Endothelial cell of umbilical vein (primary cell): Measurements from ENCODE around the gene RPL10A. TPM values are rescaled to one million over a fixed set of nuclear protein-coding genes. Genes with fewer than 3 reads are reported as not detected.

Experiments
- BruUV-seq: library from RNA; stranded (reverse); fragments of 400-500 nt; replicated peaks from 2 replicates; lab custom pipeline; 2021; lab: Mats Ljungman, UMichigan
- CTCF ChIA-PET: fragments of 300-600, 350-600 bp; sonication (Branson Sonifier 250); formaldehyde crosslinking; loops from one replicate; lab custom pipeline; 2021; ENCODE audit warnings: antibody characterized with exemption, inconsistent platforms; lab: Charles Lee
- POLR2A ChIA-PET: fragments of 300-600, 350-600 bp; sonication (Branson Sonifier 250); formaldehyde crosslinking; loops from one replicate; lab custom pipeline; 2021; ENCODE audit warnings: antibody characterized with exemption, inconsistent platforms; lab: Charles Lee
- DNase-seq: peaks from one replicate; pipeline ENCODE4 v3.0.0-alpha.2; 2011; ENCODE audit warnings: low read depth, low spot score
- FAIRE-seq: peaks from 2 replicates; lab custom pipeline; 2011; peaks lifted over from hg19 to GRCh38; lab: Jason Lieb, UNC
- H2AFZ ChIP-seq: 2 replicates; pipeline ENCODE4 v1.6.0; 2012; ENCODE audit warnings: low read depth, low read length, control low read depth, inconsistent platforms
- H3K27ac ChIP-seq: 2 replicates; pipeline ENCODE4 v1.5.1; 2011; ENCODE audit warnings: low read depth, mild to moderate bottlenecking, control low read depth, low read length, moderate library complexity; ENCODE audit not compliant: insufficient read depth
- H3K27me3 ChIP-seq, 2 experiments: 2 replicates each; pipeline versions ENCODE4 v1.6.0 to v1.6.1; 2011; ENCODE audit warnings: low read length in 2 of 2, mixed read lengths in 1 of 2; ENCODE audit not compliant: control insufficient read depth in 2 of 2, insufficient read depth in 2 of 2
- H3K36me3 ChIP-seq, 2 experiments: 2 replicates in 1 of 2; 3 replicates in 1 of 2; pipeline ENCODE4 v1.5.1; 2011; ENCODE audit warnings: low read length in 2 of 2, mild to moderate bottlenecking in 1 of 2, moderate library complexity in 1 of 2; ENCODE audit not compliant: control insufficient read depth in 2 of 2, insufficient read depth in 2 of 2; ENCODE audit errors: extremely low read depth in 1 of 2
- H3K4me1 ChIP-seq: 3 replicates; pipeline ENCODE4 v1.5.1; 2011; ENCODE audit warnings: mild to moderate bottlenecking, low read length; ENCODE audit not compliant: control insufficient read depth, insufficient read depth; ENCODE audit errors: extremely low read depth
- H3K4me2 ChIP-seq: 2 replicates; pipeline ENCODE4 v1.6.1; 2011; ENCODE audit warnings: low read length, control low read depth, mixed read lengths; ENCODE audit not compliant: insufficient read depth
- H3K4me3 ChIP-seq, 3 experiments: fragments of 200-600 bp in 1 of 3; sonication (generic), shearing (Covaris generic) in 1 of 3; replicated peaks in 1 of 3; 2 replicates each; pipeline ENCODE4 v1.5.1; 2011 to 2016; ENCODE audit warnings: control low read depth in 3 of 3, low read length in 3 of 3, mild to moderate bottlenecking in 2 of 3, inconsistent platforms in 1 of 3, low read depth in 1 of 3, moderate library complexity in 1 of 3; ENCODE audit not compliant: insufficient read depth in 1 of 3
- H3K79me2 ChIP-seq: 2 replicates; pipeline ENCODE4 v1.6.0; 2012; ENCODE audit warnings: low read length, inconsistent platforms; ENCODE audit not compliant: control insufficient read depth, insufficient read depth
- H3K9ac ChIP-seq: replicated peaks from 2 replicates; pipeline ENCODE3; 2011; ENCODE audit warnings: low read length, control low read depth; ENCODE audit not compliant: insufficient read depth; ENCODE audit errors: extremely low read depth
- H3K9me1 ChIP-seq: replicated peaks from 3 replicates; pipeline ENCODE4 v1.6.0; 2011; ENCODE audit warnings: mild to moderate bottlenecking, low read length; ENCODE audit not compliant: control insufficient read depth, insufficient read depth; ENCODE audit errors: extremely low read depth
- H3K9me3 ChIP-seq: replicated peaks from 2 replicates; pipeline ENCODE4 v1.5.1; 2012; ENCODE audit warnings: low read length, inconsistent platforms; ENCODE audit not compliant: control insufficient read depth, insufficient read depth
- H4K20me1 ChIP-seq: replicated peaks from 2 replicates; pipeline ENCODE3; 2011; ENCODE audit warnings: mild to moderate bottlenecking, low read length; ENCODE audit not compliant: control insufficient read depth, insufficient read depth; ENCODE audit errors: extremely low read depth
- EZH2 ChIP-seq: IDR thresholded peaks from 2 replicates; pipeline ENCODE4 v1.6.1; 2012; ENCODE audit warnings: borderline replicate concordance, low read depth, mild to moderate bottlenecking, moderate library complexity, low read length, inconsistent platforms; ENCODE audit not compliant: severe bottlenecking
- FOS ChIP-seq: IDR thresholded peaks from 2 replicates; pipeline ENCODE4 v1.6.1; 2011; ENCODE audit warnings: mild to moderate bottlenecking, low read length, moderate library complexity, borderline replicate concordance; ENCODE audit not compliant: insufficient read depth
- GATA2 ChIP-seq: IDR thresholded peaks from 2 replicates; pipeline ENCODE4 v1.7.0; 2011; ENCODE audit warnings: low read depth, mild to moderate bottlenecking, moderate library complexity, mixed read lengths, low read length; ENCODE audit not compliant: insufficient read length, insufficient read depth
- JUN ChIP-seq: IDR thresholded peaks from 2 replicates; pipeline ENCODE4 v1.6.1; 2011; ENCODE audit warnings: borderline replicate concordance, low read depth; ENCODE audit not compliant: insufficient read length, insufficient read depth
- MYC ChIP-seq: IDR thresholded peaks from one replicate; pipeline ENCODE4 v1.6.1; 2011; ENCODE audit warnings: mild to moderate bottlenecking, low read depth, low read length
- POLR2A ChIP-seq: IDR thresholded peaks from 2 replicates; pipeline ENCODE4 v1.6.1; 2012; ENCODE audit warnings: low read depth, mild to moderate bottlenecking, control low read depth, low read length
- POLR2AphosphoS5 ChIP-seq: IDR thresholded peaks from 2 replicates; pipeline ENCODE4 v1.6.1; 2012; ENCODE audit warnings: low read depth, mild to moderate bottlenecking, control low read depth, low read length, moderate library complexity; ENCODE audit not compliant: insufficient read depth
- dilution Hi-C: fragments of 300-500 bp; cut with MboI; formaldehyde crosslinking; loops from one replicate; pipeline ENCODE4 v1.15.0; 2019; ENCODE audit warnings: low sequenced_read_pairs; ENCODE audit not compliant: extremely low pct_ligation_motif_present
- intact Hi-C: fragments of 100-400 bp; cut with micrococcal nuclease; formaldehyde crosslinking; loops from one replicate; pipeline ENCODE4 v1.10.0; 2022
- polyA plus RNA-seq, 4 experiments: library from polyadenylated mRNA; depleted of rRNA in 3 of 4; stranded (reverse) in 3 of 4; unstranded in 1 of 4; fragments of >200 nt; gene quantifications; 2 replicates each; pipeline versions ENCODE4 v1.2.1 to v1.2.3, GENCODE V29; 2011 to 2012; ENCODE audit warnings: missing spikeins in 1 of 4
- total RNA-seq: library from RNA; stranded (reverse); gene quantifications from 2 replicates; pipeline ENCODE4 v1.2.3, GENCODE V29; 2021
- TF ChIP-seq, protein P1 (sequence below): IDR thresholded peaks from 2 replicates; pipeline ENCODE4 v1.6.1; 2011; ENCODE audit not compliant: insufficient read depth, insufficient read length
- TF ChIP-seq, protein P2 (sequence below), 2 donors: IDR thresholded peaks; 1 replicate in 1 of 2; 2 replicates in 1 of 2; pipeline ENCODE4 v1.5.1; 2011; ENCODE audit warnings: low read length in 2 of 2, mild to moderate bottlenecking in 2 of 2, moderate library complexity in 2 of 2, control low read depth in 1 of 2, inconsistent platforms in 1 of 2, low read depth in 1 of 2; ENCODE audit not compliant: insufficient read depth in 1 of 2; ENCODE audit errors: extremely low read depth in 1 of 2

RPL10A gene
- total and polyA plus RNA-seq, 2 donors (not counting 3 experiments of a cell fraction or from before 2014, with no cell fraction given), result 1,339 to 1,956 TPM

DNA sequence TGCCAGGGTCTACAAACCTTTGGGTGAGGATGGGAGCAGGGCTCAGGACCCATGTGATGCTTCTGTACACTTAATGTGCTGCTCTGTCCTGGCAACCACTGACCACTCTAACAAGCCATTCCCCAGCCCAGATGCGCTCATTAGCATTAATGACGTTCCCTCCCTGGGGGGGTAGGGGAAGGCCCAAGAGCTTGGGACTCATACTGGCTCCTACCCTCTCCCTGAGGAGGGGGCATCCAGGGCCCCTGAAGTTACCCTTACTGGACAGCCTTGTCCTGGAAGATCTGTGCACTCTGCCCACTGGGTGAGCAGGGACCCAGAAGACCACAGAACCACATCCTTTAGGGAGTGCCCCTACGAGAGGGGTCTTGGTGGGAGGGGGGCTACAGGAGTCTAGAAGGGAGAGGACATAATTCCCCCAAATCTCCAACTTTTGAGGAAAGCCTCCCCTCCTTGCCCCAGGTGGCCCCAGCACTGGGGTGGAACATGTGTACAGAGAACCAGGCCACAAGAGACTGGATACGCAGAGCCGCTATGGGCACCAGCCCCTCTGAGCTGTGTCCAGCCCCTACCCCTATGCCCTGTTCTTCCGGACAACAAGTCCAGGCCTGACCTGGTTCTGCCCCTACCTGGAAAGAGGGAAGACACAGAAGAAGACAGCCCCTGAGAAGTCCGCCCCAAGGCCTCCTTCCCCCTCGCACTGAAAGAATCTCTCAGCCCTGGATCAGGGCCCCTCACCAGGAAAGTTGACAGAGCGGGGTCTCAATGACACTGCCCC, 27.2 kb downstream of the RPL10A start:
- DNase-seq (no peak), FAIRE-seq (no peak)
- Histone ChIP-seq H3K9me1 (no peaks in the 10 kb centered on the region), H3K36me3 (no peaks in the 10 kb centered on the region), H4K20me1 (no peaks in the 10 kb centered on the region), H2AFZ (no peak overlapping the region), H3K27ac (no peak overlapping the region), H3K4me2 (no peak overlapping the region), H3K79me2 (no peaks in the 10 kb centered on the region), H3K4me1 (peaks cover 4% of the 10 kb centered on the region), H3K9me3 (no peaks in the 10 kb centered on the region), H3K4me3 (no peak overlapping the region), H3K9ac (no peak overlapping the region), H3K27me3 (peaks cover 10 to 17% of the 10 kb centered on the region in 2 experiments)
- dilution Hi-C loops (no loop called here), intact Hi-C loops (no loop called here)
- no TSS peak for BruUV-seq
- POLR2A ChIA-PET, result no interaction called here
- TF ChIP-seq GATA2, result no peak
- no peak for TF ChIP-seq EZH2
- no peak for TF ChIP-seq FOS
- TF ChIP-seq MYC, result no peak
- no peak for TF ChIP-seq POLR2AphosphoS5
- TF ChIP-seq, protein P1, sequence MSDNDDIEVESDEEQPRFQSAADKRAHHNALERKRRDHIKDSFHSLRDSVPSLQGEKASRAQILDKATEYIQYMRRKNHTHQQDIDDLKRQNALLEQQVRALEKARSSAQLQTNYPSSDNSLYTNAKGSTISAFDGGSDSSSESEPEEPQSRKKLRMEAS, result no peak
- TF ChIP-seq, protein P2, sequence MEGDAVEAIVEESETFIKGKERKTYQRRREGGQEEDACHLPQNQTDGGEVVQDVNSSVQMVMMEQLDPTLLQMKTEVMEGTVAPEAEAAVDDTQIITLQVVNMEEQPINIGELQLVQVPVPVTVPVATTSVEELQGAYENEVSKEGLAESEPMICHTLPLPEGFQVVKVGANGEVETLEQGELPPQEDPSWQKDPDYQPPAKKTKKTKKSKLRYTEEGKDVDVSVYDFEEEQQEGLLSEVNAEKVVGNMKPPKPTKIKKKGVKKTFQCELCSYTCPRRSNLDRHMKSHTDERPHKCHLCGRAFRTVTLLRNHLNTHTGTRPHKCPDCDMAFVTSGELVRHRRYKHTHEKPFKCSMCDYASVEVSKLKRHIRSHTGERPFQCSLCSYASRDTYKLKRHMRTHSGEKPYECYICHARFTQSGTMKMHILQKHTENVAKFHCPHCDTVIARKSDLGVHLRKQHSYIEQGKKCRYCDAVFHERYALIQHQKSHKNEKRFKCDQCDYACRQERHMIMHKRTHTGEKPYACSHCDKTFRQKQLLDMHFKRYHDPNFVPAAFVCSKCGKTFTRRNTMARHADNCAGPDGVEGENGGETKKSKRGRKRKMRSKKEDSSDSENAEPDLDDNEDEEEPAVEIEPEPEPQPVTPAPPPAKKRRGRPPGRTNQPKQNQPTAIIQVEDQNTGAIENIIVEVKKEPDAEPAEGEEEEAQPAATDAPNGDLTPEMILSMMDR (IDR thresholded peaks at IDR 0.05; ENCODE audit: extremely low read depth in 1 of 2, insufficient read depth in 1 of 2, low read depth in 1 of 2, low read length in 2 of 2), result no peak
- no peak for TF ChIP-seq POLR2A
- no peak for TF ChIP-seq JUN
- CTCF ChIA-PET, result interaction anchor here (1.0 kb wide), 1 partner anchor 458 kb away, joined by 3 read pairs; no protein-coding TSS in a partner anchor
